RKO (cell line): ENCODE measurements around the gene CPT1A.

Experiments
- DNase-seq: peaks from one replicate; pipeline ENCODE4 v3.0.0-alpha.2; 2016; ENCODE audit warnings: low spot score

The CPT1A gene

GRCh38 chr11:68854273-68854958 is 12.7 kb upstream of the CPT1A start:
- DNase-seq, result no peak

DNA sequence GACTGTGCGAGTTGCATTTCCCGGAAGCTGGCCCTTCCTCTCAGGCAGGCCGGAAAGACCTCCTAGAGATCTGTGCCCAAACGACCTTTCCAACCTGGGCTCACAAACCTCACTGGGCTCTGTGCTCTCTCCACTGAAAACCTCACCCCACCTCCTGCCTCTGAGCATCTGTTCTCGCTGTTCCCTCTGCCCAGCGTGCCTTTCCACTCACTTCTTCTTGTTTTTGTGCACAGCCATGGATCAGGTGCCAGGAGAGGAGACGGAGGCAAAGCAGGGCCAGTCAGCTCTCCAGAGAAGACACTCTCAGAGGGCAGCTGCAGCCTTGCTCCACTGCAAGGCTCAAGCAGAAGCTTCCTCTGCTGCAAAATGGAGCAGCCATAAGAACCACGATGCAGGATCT is 10.9 kb upstream of the CPT1A start:
- DNase-seq, result no peak

DNA sequence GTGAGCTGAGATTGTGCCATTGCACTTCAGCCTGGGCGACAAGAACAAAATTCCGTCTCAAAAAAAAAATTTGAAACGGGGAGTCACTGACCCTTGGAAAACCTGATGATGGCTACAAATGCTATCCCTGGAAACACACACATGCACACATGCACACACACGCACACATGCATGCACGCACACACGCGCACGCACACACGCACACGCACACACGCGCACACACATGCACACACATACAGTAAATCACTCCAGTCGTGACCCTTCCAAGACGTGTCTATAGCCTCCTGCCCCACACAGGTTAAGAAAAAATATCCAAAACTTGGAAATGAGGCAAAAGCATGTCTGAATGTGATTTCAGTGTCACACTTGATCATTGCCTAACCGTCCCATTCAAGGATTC is 6.7 kb upstream of the CPT1A start:
- DNase-seq, result no peak

DNA sequence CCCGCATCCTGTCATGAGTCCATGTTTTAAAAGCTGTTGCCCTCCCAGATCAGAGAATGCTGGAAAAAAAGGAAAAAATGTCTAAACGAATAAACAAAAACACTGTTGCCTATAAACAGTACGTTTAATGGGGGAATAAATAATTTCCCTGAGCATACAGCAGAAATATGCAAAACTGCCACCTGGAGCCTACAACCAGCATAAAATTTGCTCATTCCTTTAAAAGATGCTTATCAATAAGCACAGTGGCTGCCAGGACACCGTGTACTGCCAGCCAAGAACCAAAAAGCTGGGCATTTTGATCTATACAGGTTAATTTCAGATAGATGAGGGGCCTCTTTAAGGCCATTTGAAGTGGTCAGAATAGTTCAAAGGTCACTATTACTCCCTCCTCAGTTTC is 5.7 kb upstream of the CPT1A start:
- DNase-seq, result no peak

GRCh38 chr11:68845351-68846002 is 3.8 kb upstream of the CPT1A start:
- DNase-seq, result no peak

DNA sequence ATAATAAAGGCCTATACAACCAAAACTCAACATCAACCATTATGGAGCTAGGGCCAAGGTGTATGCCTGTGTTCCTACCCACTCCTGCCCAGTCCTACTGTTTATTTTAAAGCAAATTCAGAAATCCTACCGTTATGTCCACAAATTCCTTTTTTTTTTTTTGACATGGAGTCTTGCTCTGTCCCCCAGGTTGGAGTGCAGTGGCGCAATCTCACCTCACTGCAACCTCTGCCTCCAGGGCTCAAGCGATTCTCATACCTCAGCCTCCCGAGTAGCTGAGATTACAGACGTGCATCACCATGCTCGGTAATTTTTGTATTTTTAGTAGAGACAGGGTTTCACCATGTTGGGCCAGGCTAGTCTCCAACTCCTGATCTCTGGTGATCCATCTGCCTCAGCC is 3.1 kb upstream of the CPT1A start:
- no peak for DNase-seq

DNA sequence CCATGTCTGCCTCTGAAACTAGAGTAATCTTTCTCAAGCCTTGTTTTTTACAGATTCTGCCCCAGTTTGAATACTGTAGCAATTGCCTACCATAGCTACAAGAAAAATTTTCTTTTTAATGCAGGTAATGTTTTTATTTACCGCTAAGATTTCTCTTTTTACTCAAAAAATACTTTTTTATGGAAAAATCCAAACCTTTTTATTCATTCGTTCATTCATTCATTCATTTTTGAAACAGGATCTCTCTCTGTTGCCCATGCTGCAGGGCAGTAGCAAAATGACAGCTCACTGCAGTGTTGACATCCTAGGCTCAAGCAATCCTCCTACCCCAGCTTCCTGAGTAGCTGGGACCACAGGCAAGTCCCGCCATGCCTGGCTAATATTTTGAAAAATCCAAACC is 2.7 kb upstream of the CPT1A start:
- DNase-seq, result no peak

DNA sequence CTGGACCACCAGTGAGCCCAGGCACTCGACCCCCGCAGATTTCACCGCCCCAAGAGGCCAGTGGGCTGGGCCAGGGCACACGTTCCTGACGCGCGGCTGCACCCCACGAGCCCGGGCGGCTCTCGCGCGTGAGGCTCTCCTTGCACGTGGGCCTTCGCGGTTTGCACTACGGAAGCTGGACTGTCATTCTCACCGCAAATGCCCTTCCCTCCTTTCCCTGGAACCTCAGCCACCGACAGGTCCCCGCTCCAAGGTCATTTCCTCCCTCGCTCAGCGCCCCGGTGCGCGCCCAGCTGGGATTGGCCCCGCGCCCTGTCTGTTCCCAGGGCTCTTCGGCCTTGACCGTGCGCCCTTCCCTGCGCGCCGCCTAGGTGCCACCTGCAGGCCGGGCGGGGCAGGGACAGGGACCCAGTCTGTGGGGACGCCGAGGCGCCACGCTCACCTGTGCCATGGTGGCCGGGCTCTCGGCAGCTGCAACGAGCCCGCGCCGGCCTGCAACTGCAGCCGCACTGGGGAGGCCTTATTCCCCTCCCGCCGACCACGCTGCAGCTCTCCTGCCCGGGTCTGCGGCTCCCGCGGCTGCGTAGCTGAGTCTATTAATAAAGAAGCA is 2.1 kb upstream of the CPT1A start:
- DNase-seq, result peak; percentile 68

- no peak for DNase-seq
Observed at GRCh38 chr11:68843052-68843561, 1.4 kb upstream of the CPT1A start.

DNA sequence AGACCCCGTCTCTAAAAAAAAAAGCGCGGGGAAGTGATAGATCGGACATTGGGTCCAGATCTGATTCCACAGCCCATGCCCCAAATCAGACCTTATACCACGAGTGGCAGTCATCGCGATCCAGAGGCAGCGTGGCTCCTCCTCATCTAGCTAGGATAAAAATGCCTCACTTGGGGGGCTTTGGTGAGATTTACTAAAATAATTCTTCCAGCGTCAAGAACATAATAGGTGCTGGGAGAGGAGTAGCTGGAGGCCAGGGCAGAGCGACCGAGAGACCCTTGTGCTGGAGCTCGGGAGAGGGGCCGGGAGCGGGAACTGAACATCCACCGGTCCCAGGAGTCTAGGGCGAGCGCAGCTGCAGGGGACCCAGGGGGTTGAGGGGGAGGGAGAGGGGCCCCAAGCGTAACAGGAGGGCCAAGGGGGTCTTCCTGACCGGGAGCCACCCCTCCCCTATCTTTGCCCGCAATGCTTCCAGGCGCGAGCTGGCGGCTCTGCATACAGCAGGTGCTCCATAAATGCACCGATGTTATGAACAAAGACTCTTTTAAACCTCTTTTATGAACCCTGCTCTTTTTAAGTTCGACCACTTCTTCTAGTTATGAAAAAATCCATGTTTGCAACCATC is 823 bp upstream of the CPT1A start:
- no peak for DNase-seq

DNA sequence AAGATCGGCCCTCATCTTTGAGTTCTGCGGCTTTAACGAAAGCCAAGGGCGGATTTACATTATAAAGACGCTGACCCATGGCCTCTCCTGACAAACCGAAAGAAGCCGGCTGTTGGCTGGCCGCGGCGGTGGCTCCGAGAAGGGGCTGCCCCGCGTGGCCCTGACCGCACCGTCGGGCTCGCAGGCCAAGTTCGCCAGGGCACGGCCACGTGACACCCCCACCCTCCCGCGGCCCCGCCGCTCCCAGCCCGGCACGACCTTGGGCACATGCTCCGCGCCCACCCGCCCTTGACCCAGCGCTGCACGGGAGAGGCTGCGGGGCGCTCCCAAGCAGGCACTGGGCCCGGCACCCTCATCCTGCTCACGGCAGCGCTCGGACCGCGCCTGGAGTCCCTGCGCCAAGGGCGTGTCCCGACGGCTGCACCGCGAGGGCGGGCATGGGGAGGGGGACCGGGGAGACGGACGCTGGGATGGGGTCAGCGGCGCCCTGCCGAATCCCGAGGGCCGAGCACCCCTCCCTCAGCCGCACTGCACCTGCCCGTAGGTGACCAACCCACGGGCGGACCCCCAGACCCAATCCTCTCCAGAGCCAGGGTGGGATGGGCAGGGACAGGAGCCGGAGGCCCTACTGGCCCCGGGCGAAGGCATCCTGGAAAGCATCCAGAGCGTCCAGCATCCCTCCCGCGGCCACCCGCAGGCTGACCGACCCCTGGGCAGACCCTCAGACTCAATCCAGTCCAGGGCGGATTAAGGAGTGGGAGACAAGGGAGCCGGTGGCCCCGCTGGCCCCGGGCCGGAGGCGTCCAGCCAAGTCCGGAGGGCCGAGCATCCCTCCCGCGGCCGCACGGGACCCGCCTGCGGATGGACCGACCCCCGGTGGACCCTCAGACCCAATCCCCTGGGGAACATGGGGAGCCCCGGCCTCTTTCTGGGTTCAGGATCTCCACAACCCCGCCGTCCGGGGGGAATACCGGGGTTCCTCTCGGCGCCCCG is 759 bp downstream of the CPT1A start:
- DNase-seq, result peak; percentile 27

DNA sequence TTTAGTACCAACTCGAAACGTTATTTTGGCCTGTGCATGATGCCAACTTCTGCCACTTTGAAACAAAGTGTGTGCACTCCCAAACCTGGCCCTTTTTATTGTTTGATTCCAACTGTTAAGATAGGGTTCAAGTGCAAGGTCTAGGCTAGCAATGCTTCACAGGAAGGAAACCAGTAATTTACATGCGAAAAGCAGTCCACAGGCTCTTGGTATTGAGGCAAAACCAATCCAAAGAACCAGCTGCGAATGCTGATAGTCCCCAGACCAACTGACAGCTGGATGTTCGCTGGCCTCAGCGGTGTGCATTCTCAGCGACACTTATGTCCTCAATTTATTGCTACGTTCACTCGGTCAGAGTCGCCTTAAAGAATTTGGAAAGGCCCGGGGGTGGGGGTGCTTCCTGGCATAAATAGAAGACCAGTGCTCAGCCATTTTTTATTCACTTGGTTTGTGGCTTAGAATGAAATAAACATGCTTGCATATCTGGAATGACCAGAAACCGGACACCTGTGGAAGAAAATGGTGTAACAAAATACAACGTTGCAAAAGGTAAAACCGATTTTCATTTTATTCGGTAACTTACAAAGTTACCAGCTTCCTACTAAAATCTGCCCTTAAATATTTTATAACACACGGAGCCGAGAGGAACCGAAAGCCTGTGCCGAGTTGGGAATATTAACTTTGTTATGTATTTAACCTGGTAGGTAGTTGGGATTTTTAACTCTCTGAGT is 1.6 kb downstream of the CPT1A start:
- DNase-seq, result peak; percentile 38

DNA sequence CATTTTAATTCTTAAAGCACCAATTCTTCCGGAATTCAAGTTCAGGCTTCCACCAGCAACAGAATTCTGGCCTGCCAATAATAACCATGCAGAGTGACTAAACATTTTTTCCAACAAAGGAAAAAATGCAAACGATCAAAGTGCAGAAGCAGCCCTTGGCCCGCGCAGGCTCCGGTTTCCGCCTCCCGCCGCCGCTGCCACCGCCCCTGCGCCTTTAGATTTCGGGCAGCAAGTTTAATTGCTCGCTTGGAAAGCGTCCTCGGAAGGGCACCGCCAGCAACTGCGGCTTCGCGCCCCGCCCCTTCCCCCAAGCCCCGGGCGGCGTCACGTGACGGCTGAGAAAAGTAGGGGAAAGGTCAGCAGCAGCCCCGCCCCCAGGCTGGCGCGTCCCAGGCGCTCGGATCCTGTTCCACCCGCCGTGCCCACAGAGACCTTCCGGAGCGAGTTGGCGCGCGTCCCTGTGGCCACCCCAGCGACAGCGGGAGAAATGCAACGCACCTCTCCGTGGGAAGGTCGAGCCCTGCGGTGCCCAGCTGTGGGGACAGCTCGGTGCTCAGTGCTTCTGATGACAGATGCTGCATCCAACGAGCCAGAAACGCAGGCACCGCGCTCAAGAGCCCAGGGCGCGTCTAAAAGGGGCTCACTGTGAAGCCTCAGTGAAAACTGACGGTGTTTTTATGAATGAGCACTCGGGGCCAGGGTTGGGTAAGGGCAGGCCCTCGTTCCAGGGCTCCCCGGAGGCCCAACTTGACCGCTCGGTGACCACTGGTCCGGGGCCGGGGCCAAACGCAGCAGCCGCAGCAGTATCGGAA is 2.5 kb downstream of the CPT1A start:
- DNase-seq, result peak; percentile 93

- DNase-seq, result no peak
Observed at GRCh38 chr11:68838572-68838964, 3.1 kb downstream of the CPT1A start.

- no peak for DNase-seq
Observed at GRCh38 chr11:68837583-68838571, 3.8 kb downstream of the CPT1A start.

GRCh38 chr11:68835749-68836148 is 6.0 kb downstream of the CPT1A start:
- DNase-seq, result no peak

GRCh38 chr11:68835328-68835727 is 6.4 kb downstream of the CPT1A start:
- DNase-seq, result no peak

DNA sequence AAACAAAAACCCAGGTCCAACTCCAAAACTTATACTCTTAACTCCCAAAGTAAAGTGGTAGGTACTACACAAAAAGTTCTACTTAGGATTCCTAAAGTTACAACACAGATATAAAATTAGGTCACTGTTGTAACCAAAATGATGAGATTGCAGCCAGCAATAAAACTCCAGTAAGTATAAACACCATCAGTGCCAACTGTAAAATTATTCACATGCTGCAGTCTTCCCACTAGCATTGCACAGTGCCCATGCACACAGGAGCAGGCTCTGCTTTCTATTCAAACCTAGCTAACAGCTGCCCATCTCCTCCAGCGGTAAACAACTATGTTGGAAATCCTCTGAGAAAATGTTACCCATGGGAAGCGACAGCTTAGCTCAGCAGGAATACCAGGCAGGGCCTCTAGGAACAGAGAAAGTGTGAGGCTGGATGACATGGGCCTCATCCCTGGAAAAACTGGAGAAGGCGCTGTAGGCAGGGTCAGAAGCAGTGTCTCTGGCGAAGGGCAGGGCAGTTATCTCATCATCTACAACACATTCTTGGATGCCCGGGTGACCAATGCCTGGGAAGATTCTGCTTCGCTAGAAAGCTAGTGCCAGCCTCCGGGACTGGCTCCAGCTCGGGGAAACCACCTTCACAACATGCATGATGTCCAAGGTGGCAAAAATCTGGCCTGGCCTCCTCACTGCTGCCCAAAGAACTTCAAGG is 9.1 kb downstream of the CPT1A start:
- DNase-seq, result no peak
